Smooth muscle cell (in vitro differentiated cells): ENCODE measurements around the gene SCN4A. TPM values are rescaled to one million over a fixed set of nuclear protein-coding genes. Genes with fewer than 3 reads are reported as not detected.

ENCODE experiments used
- DNase-seq: peaks from one replicate; lab custom pipeline; 2025; ENCODE audit not compliant: unreplicated experiment; lab: John Stamatoyannopoulos, UW
- H2AFZ ChIP-seq: fragments of 200-600 bp; sonication (generic); 2 replicates; pipeline ENCODE4 v1.6.0; 2016; ENCODE audit warnings: antibody characterized with exemption, low read depth, mild to moderate bottlenecking
- H3F3A ChIP-seq: fragments of 200-600 bp; sonication (generic); 2 replicates; pipeline ENCODE4 v1.6.0; 2017; ENCODE audit warnings: antibody characterized with exemption, low read depth
- H3K27ac ChIP-seq: fragments of 200-600 bp; sonication (generic); 2 replicates; pipeline ENCODE4 v1.5.1; 2016; ENCODE audit warnings: low read depth, mild to moderate bottlenecking
- H3K27me3 ChIP-seq: fragments of 200-600 bp; sonication (generic); 2 replicates; pipeline ENCODE4 v1.6.1; 2016; ENCODE audit warnings: low read depth, mild to moderate bottlenecking
- H3K36me3 ChIP-seq: fragments of 200-600 bp; sonication (generic); 2 replicates; pipeline ENCODE4 v1.5.1; 2016; ENCODE audit warnings: low read depth
- H3K4me1 ChIP-seq: fragments of 200-600 bp; sonication (generic); 2 replicates; pipeline ENCODE4 v1.5.1; 2016; ENCODE audit warnings: low read depth
- H3K4me2 ChIP-seq: fragments of 200-600 bp; sonication (generic); 2 replicates; pipeline ENCODE4 v1.6.0; 2016; ENCODE audit warnings: mild to moderate bottlenecking
- H3K4me3 ChIP-seq: fragments of 200-600 bp; sonication (generic); 2 replicates; pipeline ENCODE4 v1.5.1; 2016; ENCODE audit warnings: mild to moderate bottlenecking
- H3K79me2 ChIP-seq: fragments of 200-600 bp; sonication (generic); 2 replicates; pipeline ENCODE4 v1.6.0; 2016; ENCODE audit warnings: low read depth, mild to moderate bottlenecking
- H3K9ac ChIP-seq: fragments of 200-600 bp; sonication (generic); 2 replicates; pipeline ENCODE4 v1.6.0; 2016; ENCODE audit warnings: low read depth
- H3K9me3 ChIP-seq: fragments of 200-600 bp; sonication (generic); replicated peaks from 2 replicates; pipeline ENCODE4 v1.5.1; 2016; ENCODE audit warnings: low read depth
- H4K20me1 ChIP-seq: fragments of 200-600 bp; sonication (generic); 2 replicates; pipeline ENCODE4 v1.6.0; 2016; ENCODE audit warnings: low read depth
- WGBS: methylation state at CpG from one replicate; pipeline ENCODE4 v1.1.7; 2016; ENCODE audit warnings: low lambda C conversion rate; 5-methylcytosine and 5-hydroxymethylcytosine counted together
- polyA plus RNA-seq: library from polyadenylated mRNA; unstranded; fragments of >200 nt; fragmentation: Nextera tagmentation; extraction: Ambion mirVana; gene quantifications from 2 replicates; pipeline ENCODE4 v1.2.1, GENCODE V29; 2016
- total RNA-seq: library from RNA; depleted of rRNA; stranded (reverse); fragments of >200 nt; gene quantifications from 2 replicates; pipeline ENCODE4 v1.2.3, GENCODE V29; 2014
- TF ChIP-seq, protein P1 (sequence below): fragments of 200-600 bp; sonication (generic); IDR thresholded peaks from 2 replicates; pipeline ENCODE4 v1.5.1; 2017; ENCODE audit warnings: borderline replicate concordance, mild to moderate bottlenecking, antibody characterized with exemption; ENCODE audit not compliant: insufficient read depth, poor library complexity, severe bottlenecking

The SCN4A gene
- total and polyA plus RNA-seq, 2 experiments from 2014 or later: under 0.01 TPM; not detected in 1

- no peaks in the 10 kb centered on the region for H3K4me1 ChIP-seq
- WGBS: 97% methylated on average over 4 of the region's 4 CpGs
- H3K4me2 ChIP-seq: no peak overlapping the region
- no peak overlapping the region for H3K27ac ChIP-seq
- TF ChIP-seq, protein P1, sequence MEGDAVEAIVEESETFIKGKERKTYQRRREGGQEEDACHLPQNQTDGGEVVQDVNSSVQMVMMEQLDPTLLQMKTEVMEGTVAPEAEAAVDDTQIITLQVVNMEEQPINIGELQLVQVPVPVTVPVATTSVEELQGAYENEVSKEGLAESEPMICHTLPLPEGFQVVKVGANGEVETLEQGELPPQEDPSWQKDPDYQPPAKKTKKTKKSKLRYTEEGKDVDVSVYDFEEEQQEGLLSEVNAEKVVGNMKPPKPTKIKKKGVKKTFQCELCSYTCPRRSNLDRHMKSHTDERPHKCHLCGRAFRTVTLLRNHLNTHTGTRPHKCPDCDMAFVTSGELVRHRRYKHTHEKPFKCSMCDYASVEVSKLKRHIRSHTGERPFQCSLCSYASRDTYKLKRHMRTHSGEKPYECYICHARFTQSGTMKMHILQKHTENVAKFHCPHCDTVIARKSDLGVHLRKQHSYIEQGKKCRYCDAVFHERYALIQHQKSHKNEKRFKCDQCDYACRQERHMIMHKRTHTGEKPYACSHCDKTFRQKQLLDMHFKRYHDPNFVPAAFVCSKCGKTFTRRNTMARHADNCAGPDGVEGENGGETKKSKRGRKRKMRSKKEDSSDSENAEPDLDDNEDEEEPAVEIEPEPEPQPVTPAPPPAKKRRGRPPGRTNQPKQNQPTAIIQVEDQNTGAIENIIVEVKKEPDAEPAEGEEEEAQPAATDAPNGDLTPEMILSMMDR: no peak
- no peak for DNase-seq
- H3K9me3 ChIP-seq: no peaks in the 10 kb centered on the region
- H3K9ac ChIP-seq: no peak overlapping the region
- H3K4me3 ChIP-seq: no peak overlapping the region
- no peaks in the 10 kb centered on the region for H4K20me1 ChIP-seq
- H3F3A ChIP-seq: no peaks in the 10 kb centered on the region
- no peaks in the 10 kb centered on the region for H3K27me3 ChIP-seq
- no peaks in the 10 kb centered on the region for H3K79me2 ChIP-seq
- no peak overlapping the region for H2AFZ ChIP-seq
- no peaks in the 10 kb centered on the region for H3K36me3 ChIP-seq
Measured at GRCh38 chr17:63963123-63963522, 9.6 kb downstream of the SCN4A start.

DNA sequence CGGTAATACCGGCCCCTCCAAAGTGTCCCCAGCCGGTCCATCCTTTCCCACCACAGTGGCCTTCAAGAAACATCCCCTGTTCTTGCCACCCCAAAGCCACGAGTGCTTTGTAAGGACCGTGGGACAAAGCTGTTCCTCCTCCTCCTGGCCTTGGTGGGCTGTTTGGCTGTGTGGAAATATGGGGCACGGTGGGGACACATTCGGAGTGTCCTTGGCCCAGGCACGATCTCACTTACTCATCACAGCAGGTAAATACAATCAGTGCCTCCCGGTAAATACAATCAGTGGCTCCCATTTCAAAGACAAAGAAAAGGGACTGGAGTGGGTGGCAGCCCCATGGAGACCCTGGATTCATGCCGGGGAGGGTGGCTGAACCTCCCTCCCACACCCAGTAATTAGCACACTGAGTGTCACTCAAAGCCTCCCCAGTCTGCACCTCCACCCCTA lies 10.4 kb downstream of the SCN4A start:
- Histone ChIP-seq H3K4me3 (no peak overlapping the region), H4K20me1 (no peaks in the 10 kb centered on the region), H3K27me3 (no peaks in the 10 kb centered on the region), H3K36me3 (no peaks in the 10 kb centered on the region), H2AFZ (no peak overlapping the region), H3K9me3 (no peaks in the 10 kb centered on the region), H3K9ac (no peak overlapping the region), H3K79me2 (no peaks in the 10 kb centered on the region), H3F3A (no peaks in the 10 kb centered on the region), H3K4me1 (no peaks in the 10 kb centered on the region), H3K27ac (no peak overlapping the region), H3K4me2 (no peak overlapping the region)
- TF ChIP-seq, protein P1: no peak
- 70% methylated on average over 10 of the region's 10 CpGs for WGBS
- DNase-seq: no peak

DNA sequence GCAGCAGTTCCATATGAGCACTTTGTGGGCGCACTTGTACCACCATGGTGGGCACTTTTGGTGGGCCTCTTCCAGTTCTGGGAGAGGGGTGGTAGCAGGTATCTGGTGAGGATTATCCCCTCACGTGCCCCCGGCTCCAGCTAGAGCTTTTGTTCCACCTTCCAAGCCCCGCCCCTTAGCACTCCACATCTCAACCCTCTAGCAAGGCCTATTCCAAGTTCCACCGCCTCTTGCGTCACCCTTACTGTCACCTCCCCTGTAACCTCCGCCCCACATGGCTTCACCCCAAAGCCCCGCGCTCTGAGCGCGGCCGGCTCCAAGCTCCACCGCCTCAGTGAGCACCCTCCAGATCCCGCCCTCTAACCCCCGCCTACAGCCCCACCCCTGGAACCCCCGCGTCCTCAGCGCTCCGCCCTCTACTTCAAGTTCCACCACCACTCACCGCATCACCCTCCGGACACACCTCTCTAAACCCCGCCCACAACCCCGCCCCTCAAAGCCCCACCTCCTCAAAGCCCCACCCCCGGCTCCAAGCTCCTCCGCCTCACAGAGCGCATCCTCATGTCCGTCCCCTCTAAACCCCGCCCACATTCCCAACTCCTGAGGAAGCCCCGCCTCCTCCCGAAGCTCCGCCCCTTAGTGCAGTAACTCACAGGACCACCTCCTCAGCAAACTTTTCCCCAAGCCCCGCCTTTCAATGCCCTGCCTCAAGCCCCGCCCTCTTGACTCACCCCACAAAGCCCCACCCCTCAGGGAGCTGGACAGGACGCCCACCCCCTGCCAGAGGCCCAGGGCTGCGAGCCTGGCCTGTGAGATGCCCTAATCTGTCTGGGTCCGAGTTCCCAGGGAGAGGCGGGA lies 11.1 kb downstream of the SCN4A start:
- no peak overlapping the region for H2AFZ ChIP-seq
- peak; percentile 56 for DNase-seq
- 17% methylated on average over 13 of the region's 37 CpGs for WGBS
- H3K4me1 ChIP-seq: no peaks in the 10 kb centered on the region
- no peaks in the 10 kb centered on the region for H3F3A ChIP-seq
- H3K79me2 ChIP-seq: no peaks in the 10 kb centered on the region
- no peaks in the 10 kb centered on the region for H3K9me3 ChIP-seq
- H3K4me3 ChIP-seq: peak overlapping the region; percentile 20
- no peak overlapping the region for H3K27ac ChIP-seq
- no peaks in the 10 kb centered on the region for H3K36me3 ChIP-seq
- no peaks in the 10 kb centered on the region for H3K27me3 ChIP-seq
- TF ChIP-seq, protein P1: no peak
- H4K20me1 ChIP-seq: no peaks in the 10 kb centered on the region
- peak overlapping the region; percentile 51 for H3K4me2 ChIP-seq
- no peak overlapping the region for H3K9ac ChIP-seq
